DMS153 treated with DMSO at 0.1 percent for 48 hours (cell line): ENCODE results near the gene ZFP92.

Source experiments
- DNase-seq: peaks from one replicate; lab custom pipeline; 2025; ENCODE audit not compliant: unreplicated experiment; lab: John Stamatoyannopoulos, UW

The ZFP92 gene

DNA sequence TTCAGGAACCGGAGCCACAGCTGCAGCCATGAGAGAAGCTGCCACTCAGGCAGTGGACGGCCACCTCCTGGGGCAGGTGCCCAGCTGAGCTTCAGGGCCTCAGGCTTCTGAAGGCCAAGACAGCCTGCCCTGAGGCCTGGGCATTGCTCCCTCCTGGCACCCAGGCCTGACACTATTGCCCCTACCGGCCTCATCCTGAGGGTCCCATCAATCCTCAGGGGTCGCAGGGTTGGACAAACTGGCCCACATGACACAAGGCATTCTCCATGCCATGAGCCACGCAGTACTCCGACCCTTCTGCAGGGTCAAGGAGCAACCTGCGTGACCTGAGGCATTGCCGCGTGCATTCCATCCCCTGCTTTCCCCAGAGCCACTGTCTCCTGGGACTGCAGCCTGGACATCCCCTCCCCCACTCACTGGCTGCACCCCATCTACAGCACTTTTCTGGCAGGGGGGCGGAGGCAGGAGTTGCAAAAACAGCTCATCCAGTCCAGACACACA is 3.0 kb upstream of the ZFP92 start:
- DNase-seq = no peak

DNA sequence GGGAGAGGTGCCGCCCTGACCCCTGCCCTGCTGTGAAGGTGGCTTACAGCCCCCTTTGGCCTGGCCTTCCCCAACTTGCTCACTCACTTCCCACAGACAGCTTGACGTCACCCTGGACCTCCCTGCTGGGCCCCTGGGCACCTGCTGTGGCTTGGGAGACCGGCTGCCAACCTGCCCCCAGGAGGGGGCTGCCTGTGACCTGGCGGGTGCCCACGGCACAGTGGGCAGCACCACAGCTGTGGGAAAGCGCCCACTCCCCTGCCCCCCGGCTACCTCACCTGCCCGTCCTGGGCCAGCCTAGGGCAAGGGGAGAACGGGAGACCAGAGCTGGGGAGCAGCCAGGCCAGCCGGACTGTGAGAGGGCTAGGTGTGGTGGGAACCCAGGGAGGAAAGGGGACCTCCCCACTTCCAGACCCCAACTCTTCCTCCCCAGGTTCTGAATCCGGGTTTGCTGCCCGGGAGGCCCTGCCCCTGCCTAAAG is 2.4 kb upstream of the ZFP92 start:
- no peak for DNase-seq

DNA sequence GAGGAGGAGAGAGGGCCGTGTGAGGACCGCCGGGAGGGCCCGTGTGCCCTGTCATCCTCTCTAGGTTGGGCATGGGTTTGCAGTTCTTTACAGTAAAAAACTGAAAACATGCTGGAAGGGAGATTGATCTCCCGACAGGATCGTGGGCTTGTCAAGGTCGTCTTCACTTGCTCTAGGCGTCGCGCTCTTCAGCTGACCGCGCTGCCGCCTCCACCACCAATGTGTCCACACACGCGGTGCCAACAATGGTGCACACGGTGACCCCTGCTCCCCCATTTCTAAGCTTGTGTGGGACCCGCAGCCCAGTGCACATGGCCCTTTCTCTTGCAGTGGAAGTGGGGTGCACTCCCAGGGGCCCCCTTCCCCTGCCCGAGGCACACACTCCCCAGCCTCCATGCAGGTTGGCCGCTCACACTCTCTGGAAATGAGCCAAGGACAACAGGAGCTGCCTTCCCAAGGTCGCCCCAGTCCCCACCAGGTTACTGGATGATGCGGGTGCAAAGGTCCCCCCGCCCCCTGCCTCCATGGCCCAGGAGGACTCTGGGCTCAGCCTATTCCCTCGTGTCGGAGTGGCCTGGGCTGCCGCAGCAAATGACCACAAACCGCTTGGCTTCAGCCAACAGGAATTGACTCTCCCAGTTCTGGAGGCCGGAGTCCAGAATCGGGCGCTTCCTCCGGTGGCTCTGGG is 1.7 kb upstream of the ZFP92 start:
- DNase-seq = no peak

DNA sequence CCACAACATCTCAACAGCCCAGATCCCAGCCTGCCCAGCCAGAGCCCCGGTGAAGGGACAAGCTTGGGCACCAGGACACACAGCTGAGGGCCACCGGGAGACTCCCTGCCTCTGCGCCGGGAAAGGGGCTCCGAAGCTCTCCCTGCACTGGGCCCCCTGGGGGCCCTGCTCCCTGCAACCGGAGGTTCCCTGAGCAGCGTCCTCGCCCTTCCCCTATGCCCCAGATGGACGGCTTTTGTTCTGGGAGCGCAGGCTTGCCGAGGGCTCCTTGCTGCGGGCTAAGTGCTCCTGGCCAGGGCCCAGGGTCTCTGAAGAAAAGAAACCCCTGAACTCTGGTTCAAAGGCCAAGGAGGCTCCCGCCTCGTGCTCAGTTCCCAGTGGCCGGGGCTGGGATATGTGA is 899 bp upstream of the ZFP92 start:
- DNase-seq = no peak

DNA sequence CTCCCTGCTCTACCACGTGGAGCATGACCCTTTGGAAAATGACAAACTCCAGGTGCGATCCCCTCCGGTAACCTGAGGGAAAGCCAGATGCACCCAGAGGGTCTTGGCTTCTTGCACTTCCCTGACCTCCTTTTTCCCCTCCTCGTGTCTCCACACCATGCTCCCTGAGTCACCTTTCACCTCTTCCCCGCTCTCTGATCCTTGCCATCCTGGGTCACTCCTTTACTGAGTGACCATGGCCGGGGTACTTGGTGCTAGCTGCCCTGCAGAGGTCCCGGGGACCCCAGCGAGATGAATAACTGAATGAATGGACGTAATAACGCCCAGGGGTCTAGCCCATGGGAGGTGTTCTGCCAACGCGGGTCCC is 401 bp upstream of the ZFP92 start:
- DNase-seq = no peak

DNA sequence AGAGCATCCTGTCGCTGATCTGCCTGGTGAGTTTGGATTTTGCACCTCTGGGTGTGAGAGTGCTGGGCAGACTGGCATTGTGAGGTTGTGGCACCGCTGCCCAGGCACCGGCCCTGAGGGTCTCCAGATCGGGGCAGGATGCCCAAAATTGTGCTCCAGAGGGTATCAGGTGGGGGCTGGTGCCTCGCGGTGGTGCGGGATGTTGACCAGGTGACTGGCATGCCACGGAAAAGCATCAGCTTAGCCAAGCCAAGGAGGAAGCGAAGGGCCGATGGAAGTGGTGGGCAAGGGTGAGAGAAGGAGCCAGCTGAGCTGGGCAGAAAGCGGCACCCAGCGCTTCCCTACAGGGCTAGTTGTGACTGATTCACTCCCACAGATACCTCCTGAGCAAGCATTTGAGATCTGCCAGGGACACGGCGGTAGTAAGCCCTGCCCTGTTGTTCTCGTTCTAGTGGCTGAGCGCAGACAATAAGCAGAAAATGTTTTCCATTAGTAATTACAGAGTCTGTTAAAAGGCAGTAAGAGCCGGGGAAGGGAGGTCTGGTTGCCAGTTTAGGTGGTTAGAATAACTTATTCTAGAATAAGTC is 809 bp downstream of the ZFP92 start:
- DNase-seq = no peak

DNA sequence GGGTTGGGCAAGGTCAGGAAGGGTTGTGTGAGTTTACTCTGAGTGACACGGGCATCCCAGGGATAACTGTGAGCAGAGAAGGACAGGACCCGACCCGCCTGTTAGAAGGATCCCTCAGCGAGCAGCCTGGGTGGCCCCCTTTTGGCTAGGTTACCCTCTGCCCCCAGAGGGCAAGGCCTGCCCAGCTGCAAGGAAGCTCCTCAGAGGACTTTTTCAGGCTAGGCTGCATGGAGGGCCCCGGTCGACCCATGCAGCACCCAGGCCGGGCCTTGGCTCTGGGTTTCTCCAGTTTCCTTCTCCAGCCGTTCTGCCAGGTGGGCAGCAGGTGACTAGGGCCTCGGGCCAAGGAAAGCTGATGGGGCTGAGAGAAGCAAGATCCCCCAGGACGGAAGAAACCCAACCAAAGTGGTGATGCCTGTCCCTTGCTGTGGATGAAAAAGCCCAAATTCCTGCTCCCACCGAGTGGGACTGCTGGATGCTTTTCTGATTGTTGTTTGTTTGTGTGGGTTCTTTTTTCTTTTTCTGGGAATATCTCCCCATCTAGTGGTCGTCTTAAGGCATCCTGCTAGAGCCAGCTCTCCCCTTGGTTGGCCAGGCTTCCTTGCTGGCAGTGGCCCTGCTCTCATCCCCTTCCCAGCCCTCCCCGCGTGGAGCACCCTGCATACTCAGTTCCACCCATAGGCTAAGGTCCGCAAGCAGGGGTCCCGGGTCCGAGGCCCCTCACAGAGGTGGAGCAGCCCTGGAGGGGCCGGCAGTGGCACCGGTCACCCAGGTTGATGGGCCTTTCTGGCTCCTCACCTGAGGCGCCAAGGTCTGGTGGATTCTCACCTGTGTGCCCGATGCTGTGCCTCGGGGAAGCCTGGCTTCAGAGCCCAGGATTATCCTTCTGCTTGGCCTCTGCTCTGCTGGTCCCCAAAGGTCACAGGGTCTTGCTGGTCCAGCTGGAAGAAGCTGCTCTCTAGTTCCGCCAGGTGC is 1.8 kb downstream of the ZFP92 start:
- DNase-seq = no peak

DNA sequence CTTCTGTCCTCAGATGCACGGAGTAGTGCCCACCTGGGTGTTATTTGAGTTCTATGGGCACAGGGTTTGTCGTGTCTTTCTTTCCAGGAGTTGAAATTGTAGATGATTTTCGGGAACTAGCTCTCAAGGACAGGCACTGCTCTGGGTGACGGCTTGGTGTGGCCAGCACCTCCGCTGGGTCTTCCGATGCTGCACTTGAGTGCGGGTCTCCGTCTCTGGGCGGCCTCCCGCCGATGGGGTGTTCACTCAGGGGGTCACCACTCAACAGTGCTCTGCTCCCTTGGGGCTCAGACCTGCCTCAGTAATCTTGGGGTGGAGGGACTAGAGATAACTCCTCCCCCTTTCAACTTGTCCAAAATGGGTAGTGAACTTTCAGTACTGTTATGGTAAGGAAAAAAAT is 2.5 kb downstream of the ZFP92 start:
- no peak for DNase-seq

DNA sequence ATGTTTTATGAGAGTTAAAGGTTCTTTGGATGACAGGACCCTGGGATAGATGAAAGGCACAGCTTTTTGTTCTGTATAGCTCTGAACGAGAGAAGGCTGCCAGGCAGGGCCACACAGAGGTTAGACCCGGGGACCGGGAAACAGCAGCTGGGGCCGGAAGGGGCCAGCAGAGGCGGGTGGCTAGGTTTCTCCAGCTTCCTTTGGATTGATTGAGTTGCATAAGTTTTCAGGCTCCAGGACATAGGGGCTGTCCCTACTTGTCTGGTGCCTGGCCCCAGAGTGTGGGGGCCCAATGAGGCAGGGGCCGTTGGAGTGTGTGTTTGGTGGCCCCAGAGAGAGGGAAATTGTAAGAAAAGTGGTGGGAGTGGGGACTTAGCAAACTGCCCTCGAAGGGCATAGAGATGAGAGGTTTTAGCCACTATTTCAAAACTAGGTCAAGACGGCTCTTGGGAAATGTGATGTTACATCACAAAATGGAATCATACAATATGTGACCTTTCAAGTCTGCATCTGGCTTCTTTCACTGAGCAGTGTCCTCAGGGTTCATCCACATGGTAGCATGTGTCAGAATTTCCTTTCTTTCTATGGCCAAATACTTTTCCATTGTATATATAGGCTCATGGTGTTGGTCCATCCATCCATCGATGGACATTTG is 3.7 kb downstream of the ZFP92 start:
- DNase-seq = no peak

DNA sequence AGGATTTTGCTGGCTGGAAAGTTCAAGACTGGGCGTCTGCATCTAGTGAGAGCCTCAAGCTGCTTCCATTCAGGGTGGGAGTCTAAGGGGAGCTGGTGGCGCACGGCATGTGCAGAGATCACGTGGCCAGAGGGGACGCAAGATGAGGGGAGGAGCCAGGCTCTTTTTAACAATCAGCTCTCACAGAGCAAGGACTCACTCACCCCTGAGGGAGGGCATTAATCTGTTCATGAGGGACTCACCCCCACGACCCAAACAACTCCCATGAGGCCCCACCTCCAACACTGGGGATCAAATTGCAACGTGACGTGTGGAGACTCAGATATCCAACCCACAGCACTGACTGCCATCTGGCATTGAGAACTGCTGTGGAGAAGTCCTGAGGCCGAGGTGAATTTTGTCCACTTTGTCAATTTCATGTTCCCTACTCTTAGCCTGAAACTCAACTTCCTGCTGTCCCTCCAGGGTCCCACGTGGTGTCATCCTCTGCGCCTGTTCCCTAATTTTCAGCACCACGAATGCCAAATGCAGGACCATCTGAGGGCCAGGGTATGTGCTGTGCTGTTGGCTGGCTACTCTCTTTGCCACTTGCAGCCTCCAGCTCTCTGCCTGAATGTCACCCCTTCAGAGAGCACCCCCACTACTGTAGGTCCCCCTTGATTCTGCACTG is 5.6 kb downstream of the ZFP92 start:
- no peak for DNase-seq

DNA sequence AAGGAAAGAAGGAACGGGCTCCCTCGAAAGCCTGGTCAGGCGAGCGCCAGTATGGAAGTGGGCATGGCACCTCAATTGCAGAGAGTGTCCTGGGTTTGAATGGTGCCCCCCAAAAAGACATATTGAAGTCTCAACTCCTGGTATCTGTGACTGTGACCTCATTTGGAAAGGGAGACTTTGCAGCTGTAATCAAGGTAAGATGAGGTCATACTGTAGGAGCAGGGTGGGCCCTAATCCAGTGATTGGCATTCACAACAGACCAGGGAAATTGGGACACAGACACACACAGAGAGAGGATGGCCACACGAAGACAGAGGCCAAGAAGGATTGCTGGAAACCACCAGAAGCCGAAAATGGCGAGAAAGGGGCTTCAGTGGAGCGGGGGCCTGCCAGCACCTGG is 6.4 kb downstream of the ZFP92 start:
- DNase-seq = no peak

DNA sequence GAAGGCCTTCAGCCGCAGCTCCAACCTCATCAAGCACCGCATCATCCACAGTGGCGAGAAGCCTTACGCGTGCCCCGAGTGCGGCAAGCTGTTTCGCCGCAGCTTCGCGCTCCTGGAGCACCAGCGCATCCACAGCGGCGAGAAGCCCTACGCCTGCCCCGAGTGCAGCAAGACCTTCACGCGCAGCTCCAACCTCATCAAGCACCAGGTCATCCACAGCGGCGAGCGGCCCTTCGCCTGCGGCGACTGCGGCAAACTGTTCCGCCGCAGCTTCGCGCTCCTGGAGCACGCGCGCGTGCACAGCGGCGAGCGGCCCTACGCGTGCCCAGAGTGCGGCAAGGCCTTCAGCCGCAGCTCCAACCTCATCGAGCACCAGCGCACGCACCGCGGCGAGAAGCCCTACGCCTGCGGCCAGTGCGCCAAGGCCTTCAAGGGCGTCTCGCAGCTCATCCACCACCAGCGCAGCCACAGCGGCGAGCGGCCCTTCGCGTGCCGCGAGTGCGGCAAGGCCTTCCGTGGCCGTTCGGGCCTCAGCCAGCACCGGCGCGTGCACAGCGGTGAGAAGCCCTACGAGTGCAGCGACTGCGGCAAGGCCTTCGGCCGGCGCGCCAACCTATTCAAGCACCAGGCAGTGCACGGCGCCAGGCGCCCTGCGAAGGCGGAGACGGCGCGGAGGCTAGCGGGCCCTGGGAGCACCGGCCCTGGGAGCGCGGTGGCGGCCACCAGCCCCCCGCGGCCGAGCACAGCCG is 9.8 kb downstream of the ZFP92 start:
- no peak for DNase-seq

DNA sequence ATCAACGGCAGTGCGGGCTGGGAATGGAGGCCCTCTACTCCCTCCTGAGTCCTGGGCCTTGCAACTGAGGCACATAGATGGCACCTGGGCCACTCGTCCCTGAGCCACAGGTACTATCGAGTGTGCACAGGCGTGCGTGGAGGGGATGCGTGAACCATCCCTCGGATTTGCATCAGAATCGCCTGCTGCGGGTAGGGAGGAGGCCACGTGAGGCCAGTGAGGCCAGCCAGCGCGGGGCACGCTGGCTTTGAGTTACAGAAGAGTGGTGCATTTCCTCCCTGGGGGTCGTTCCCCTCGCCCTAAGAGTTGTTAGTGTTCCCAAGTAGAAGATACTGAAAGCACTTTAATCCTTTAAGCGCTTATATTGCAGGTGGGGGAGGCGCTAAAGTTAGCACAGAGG is 10.6 kb downstream of the ZFP92 start:
- no peak for DNase-seq

DNA sequence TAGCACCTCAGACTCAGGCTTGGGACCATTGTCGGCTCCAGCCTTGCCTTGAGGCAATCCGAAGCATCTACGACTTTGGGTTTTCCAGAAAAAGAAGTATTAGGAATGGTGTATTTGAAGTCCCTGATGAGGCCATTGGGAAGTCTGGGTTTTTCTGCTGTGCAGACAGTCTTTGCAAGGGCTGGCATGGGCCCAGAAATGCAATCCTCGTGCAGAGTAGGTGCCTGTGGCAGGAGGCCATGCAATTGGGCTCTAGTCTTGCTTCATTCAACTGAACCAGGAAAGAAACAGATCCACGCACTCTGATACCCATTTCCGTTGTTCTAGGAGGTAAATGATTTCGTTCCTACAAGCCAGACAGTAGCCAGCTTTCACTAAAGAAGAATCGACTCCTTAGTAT is 12.4 kb downstream of the ZFP92 start:
- no peak for DNase-seq

DNA sequence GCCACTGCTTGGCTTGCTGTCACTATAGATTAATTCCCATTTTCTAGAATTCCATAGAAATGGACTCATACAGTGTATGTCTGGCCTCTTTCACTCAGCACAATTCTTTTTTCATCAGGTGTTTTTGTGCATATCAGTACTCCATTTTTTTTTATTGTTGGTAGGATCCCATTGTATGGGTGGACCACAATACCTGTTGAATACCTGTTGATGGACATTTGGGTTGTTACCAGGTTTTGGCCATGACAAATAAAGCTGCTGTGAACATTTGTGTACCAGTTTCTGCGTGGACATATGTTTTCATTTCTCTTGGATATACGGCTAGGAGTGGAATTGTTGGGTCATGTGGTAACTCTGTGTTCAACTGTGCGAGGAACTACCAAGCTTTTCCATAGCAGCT is 14.9 kb downstream of the ZFP92 start:
- no peak for DNase-seq

DNA sequence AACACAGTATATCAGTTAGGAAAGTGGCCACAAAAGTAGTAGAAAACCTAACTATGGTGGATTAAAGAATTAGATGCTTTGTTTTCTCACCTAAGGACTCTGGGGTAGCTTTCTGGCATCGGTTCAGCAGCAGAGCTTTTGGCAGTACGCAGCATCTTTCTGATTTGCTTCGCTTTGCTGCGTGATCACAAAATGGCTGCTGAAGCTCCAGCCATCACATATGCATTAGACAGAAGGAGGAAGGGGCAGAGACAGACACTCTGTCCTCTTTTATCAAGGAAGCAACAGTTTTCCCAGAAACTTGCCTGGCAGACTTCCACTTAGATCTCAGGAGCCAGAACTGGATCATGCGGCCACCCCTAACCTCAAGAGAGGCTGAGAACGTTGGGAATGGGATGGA is 19.5 kb downstream of the ZFP92 start:
- DNase-seq = no peak

DNA sequence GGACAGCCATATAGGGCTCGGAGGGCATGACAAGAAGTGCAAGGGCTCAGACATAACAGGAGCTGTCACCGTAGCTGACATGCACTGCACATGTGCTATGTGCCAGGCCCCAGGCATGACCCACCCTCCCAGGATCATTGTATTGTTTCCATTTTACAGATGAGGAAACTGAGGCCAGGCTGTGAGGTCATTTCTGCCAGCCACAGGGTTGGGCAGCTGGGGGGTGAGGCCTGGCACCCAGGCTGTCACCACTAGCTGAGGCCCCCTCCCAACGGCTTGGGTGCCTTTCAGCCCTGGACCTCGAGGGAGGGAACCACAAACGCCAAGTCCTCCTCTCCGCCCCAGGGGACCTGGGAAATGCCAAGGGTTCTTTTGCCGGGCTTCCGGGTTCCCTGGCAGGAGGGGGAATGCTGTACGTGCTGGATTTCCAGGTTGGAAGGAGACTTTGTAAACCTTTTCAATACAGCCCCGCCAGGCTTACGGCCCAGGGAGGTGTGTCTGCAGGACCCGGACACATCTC is 21.9 kb downstream of the ZFP92 start:
- DNase-seq = no peak

DNA sequence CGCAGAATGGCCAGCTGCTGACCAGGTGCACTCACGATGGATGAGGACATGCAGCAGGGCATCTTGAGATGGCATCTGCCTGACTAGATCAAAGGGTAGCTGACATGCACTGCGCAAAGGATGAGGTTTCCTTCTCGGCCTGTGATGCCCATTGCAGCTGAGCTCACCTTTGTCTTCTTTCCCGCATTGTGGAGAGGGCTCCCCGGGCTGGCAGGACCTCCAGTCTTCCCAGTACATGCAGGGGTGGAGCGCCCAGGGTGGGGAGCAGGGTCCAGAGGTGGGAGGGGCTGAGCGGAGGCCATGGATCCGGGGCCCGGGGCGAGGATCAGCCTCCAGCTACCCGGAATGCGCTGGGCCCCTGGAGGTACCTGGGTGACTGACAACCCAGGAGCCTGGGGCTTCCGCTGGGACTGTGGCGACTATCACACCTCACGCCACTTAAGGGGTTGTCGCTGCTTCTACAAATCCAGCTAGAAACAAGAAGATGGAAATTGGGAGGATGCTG is 22.6 kb downstream of the ZFP92 start:
- DNase-seq = no peak

DNA sequence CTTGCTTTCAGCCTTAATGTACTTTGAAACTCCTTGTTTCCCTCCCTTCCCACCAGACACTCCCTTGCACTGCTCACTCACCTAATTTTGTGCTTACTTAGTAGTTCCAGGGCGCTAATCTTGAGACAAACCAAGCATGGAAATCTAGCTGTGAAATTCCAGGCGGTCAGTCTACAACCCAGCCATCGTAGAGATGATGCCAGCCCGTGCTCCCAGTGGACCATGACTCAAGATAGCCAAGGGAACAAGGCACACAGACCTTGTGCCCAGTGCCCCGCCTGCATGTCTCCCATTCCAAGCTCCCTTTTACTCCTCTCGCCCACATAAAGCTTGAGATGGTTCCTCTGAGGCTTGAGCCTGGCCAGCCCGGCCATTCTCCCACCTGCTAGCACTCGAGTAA is 23.5 kb downstream of the ZFP92 start:
- no peak for DNase-seq

DNA sequence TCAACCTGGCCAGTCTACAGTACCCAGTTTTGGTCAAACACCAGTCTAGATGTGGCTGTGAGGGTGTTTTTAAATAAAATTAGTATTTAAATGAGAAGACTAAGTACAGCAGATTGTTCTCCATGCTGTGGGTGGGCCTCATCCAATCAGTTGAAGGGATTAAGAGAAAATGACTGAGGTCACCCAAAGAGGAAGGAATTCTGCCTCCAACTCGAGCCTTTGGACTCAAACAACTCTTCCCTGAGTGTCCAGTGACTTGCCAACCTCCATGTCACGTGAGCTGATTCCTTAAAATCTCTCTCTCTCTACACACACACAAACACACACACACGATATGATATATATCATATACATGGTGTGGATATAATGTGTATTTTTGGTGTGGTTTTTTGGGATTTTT is 24.6 kb downstream of the ZFP92 start:
- DNase-seq = no peak
